ENCODE results near the gene KCNG2.

- TF ChIP-seq CTCF (IDR thresholded peaks at IDR 0.05) (no peak), POLR2A (IDR thresholded peaks at IDR 0.05) (no peak), POLR2AphosphoS5 (IDR thresholded peaks at IDR 0.05) (no peak)
These were observed 1.7 kb upstream of the KCNG2 start for GRCh38 chr18:79796016-79796415.

Data from gastroesophageal sphincter (tissue), 3 donors.